HFFc6 (cell line): ENCODE results near the gene ADGRG2. TPM values are rescaled to one million over a fixed set of nuclear protein-coding genes. Genes with fewer than 3 reads are reported as not detected.

Source experiments
- DNase-seq: peaks from one replicate; pipeline ENCODE4 v3.0.0-alpha.2; 2018
- H3K27ac Mint-ChIP-seq: 2 replicates; pipeline ENCODE4 v1.8.0; 2020; ENCODE audit warnings: mild to moderate bottlenecking, mixed read lengths
- H3K27me3 Mint-ChIP-seq: 2 replicates; pipeline ENCODE4 v1.8.0; 2021; ENCODE audit warnings: mild to moderate bottlenecking, moderate library complexity, mixed read lengths; ENCODE audit not compliant: insufficient read depth
- H3K36me3 Mint-ChIP-seq: 2 replicates; pipeline ENCODE4 v1.8.0; 2021; ENCODE audit warnings: low read depth, mixed read lengths
- H3K4me1 Mint-ChIP-seq: 2 replicates; pipeline ENCODE4 v1.8.0; 2020; ENCODE audit warnings: low read depth, mixed read lengths
- H3K4me3 Mint-ChIP-seq: 2 replicates; pipeline ENCODE4 v1.8.0; 2020; ENCODE audit warnings: mild to moderate bottlenecking, moderate library complexity, mixed read lengths
- H3K9me3 Mint-ChIP-seq: 2 replicates; pipeline ENCODE4 v1.8.0; 2020; ENCODE audit warnings: mild to moderate bottlenecking, mixed read lengths
- total RNA-seq, 6 experiments: library from RNA; stranded (reverse); fragmentation: NEBNext Ultra II Directional; extraction: Animal tissue kit (Norgen Biotek cat#: 25700); gene quantifications; 2 replicates in 1 of 6; 3 replicates in 5 of 6; pipeline ENCODE4 v1.2.3, GENCODE V29; 2021
- TF ChIP-seq, protein P1 (sequence below): fragments of 200-600 bp; sonication (generic); IDR thresholded peaks from 2 replicates; pipeline ENCODE4 v1.5.0; 2021; ENCODE audit warnings: antibody characterized with exemption, mild to moderate bottlenecking

ADGRG2 gene
- total RNA-seq, 6 experiments from 2014 or later: not detected

DNA sequence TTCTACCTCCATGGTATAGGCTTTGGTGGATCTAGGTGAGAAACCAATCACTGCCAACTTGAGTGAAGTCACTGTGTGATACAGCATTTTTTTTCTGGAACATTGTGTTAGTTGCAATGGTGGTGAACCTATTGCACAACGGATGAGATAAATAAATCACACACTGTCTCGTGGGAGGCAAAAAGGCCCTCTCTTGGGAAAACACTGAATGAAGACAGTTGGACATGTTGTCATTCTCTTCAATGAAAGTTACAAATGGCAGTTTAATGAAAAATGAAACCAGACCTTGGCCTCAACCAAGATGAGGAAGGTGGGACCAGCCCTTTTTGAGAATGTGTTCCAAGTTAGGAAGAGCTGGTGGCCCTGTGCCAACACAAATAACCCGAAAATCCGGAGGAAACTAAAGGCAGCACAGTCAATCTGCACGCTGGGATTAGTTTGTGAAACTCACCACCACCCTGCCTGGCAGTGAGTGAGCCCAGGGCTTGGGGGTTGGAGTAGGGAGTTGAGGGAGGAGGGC lies 5.4 kb upstream of the ADGRG2 start:
- H3K27me3 Mint-ChIP-seq: no peaks in the 10 kb centered on the region; the same call in 1 of the 2 replicates
- DNase-seq: no peak
- no peaks in the 10 kb centered on the region for H3K36me3 Mint-ChIP-seq
- TF ChIP-seq, protein P1, sequence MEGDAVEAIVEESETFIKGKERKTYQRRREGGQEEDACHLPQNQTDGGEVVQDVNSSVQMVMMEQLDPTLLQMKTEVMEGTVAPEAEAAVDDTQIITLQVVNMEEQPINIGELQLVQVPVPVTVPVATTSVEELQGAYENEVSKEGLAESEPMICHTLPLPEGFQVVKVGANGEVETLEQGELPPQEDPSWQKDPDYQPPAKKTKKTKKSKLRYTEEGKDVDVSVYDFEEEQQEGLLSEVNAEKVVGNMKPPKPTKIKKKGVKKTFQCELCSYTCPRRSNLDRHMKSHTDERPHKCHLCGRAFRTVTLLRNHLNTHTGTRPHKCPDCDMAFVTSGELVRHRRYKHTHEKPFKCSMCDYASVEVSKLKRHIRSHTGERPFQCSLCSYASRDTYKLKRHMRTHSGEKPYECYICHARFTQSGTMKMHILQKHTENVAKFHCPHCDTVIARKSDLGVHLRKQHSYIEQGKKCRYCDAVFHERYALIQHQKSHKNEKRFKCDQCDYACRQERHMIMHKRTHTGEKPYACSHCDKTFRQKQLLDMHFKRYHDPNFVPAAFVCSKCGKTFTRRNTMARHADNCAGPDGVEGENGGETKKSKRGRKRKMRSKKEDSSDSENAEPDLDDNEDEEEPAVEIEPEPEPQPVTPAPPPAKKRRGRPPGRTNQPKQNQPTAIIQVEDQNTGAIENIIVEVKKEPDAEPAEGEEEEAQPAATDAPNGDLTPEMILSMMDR: no peak
- H3K27ac Mint-ChIP-seq: no peak overlapping the region
- no peak overlapping the region for H3K4me3 Mint-ChIP-seq
- no peaks in the 10 kb centered on the region for H3K4me1 Mint-ChIP-seq
- no peaks in the 10 kb centered on the region for H3K9me3 Mint-ChIP-seq

- Mint-ChIP-seq H3K27ac (no peak overlapping the region), H3K9me3 (no peaks in the 10 kb centered on the region), H3K36me3 (no peaks in the 10 kb centered on the region), H3K4me1 (no peaks in the 10 kb centered on the region), H3K4me3 (no peak overlapping the region), H3K27me3 (peaks cover 11% of the 10 kb centered on the region)
- TF ChIP-seq, protein P1: no peak
- no peak for DNase-seq
Observed at GRCh38 chrX:19122641-19123009, 357 bp upstream of the ADGRG2 start.

DNA sequence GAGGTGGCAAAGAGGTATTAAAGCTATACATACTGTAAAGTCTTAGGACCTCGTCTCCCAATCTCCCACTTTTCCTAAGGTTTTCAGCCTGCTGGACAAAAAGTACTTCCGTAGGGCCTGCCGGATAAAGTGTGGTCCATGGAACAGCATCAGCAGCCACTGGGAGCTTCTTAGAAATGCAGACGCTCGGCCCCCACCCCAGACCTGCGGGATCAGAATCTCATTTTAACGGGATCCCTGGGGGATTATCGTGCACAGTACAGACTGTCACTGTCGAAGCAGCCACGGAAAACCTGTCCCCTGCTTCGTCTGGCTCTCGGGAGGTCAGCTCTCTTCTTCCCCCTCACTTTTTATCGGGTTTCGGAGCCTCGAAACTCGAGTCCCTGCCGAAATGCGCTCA lies 802 bp downstream of the ADGRG2 start:
- DNase-seq: no peak
- no peak overlapping the region for H3K4me3 Mint-ChIP-seq
- peaks cover 11% of the 10 kb centered on the region for H3K27me3 Mint-ChIP-seq
- H3K36me3 Mint-ChIP-seq: no peaks in the 10 kb centered on the region
- TF ChIP-seq, protein P1: no peak
- no peak overlapping the region for H3K27ac Mint-ChIP-seq
- no peaks in the 10 kb centered on the region for H3K9me3 Mint-ChIP-seq
- H3K4me1 Mint-ChIP-seq: no peaks in the 10 kb centered on the region

GRCh38 chrX:19110642-19111041 lies 11.6 kb downstream of the ADGRG2 start:
- no peak for DNase-seq
- Mint-ChIP-seq H3K4me1 (no peaks in the 10 kb centered on the region), H3K9me3 (no peaks in the 10 kb centered on the region), H3K27ac (no peak overlapping the region), H3K27me3 (peaks cover 7% of the 10 kb centered on the region), H3K36me3 (no peaks in the 10 kb centered on the region), H3K4me3 (no peak overlapping the region)
- TF ChIP-seq, protein P1: no peak

DNA sequence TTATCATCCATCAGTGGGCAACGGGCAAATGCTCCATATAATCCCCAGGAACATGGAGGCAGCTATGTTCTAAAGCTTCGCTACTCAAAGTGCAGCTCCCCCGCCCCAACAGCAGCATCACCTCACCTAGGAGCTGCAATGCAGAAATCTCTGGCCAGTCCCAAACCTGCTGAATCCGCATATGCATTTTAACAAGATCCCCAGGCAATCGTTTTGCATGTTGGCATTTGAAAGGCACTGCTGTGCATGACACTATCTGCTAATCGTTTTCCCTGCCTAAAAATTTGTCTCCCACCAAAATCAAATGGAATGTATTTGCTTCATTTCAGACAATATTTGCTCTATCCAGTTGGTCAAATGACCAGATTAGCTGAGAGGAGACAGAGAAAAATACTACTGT lies 15.2 kb downstream of the ADGRG2 start:
- Mint-ChIP-seq H3K27me3 (peaks cover 5% of the 10 kb centered on the region), H3K27ac (no peak overlapping the region), H3K36me3 (no peaks in the 10 kb centered on the region)

More for the DNA sequence above, 15.2 kb downstream of the ADGRG2 start:
- H3K9me3 Mint-ChIP-seq: no peaks in the 10 kb centered on the region
- H3K4me1 Mint-ChIP-seq: no peaks in the 10 kb centered on the region
- TF ChIP-seq, protein P1: no peak
- no peak overlapping the region for H3K4me3 Mint-ChIP-seq
- DNase-seq: no peak
